Tibial artery (tissue), 4 donors: ENCODE results near the gene APBA2.
"Not testable (repeated sequence)": the region's sequence is repeated elsewhere in the genome, so short reads cannot be mapped to it uniquely, and the experiment has no call there.

Experiments used
- DNase-seq, 2 donors: peaks; one replicate each; pipeline ENCODE4 v3.0.0-alpha.2; 2019
- H3K27ac ChIP-seq, 2 donors: fragments of 200-600 bp; sonication (generic) in 1 of 2; 1 replicate in 1 of 2; 2 replicates in 1 of 2; pipeline ENCODE4 v1.5.1; 2018 to 2019; ENCODE audit warnings: mild to moderate bottlenecking in 1 of 2
- H3K27me3 ChIP-seq, 2 donors: fragments of 200-600 bp; sonication (generic) in 1 of 2; one replicate each; pipeline versions ENCODE4 v1.5.1 to v1.6.0; 2016 to 2019
- H3K36me3 ChIP-seq, 3 donors: fragments of 200-600 bp; sonication (generic) in 2 of 3; one replicate each; pipeline ENCODE4 v1.5.1; 2016 to 2019; ENCODE audit warnings: mild to moderate bottlenecking in 2 of 3
- H3K4me1 ChIP-seq, 4 donors: fragments of 200-600 bp; sonication (generic) in 2 of 4; 1 replicate in 3 of 4; 2 replicates in 1 of 4; pipeline ENCODE4 v1.5.1; 2016 to 2019
- H3K4me3 ChIP-seq, 2 donors: fragments of 200-600 bp; sonication (generic) in 1 of 2; 1 replicate in 1 of 2; 2 replicates in 1 of 2; pipeline ENCODE4 v1.5.1; 2018 to 2019; ENCODE audit warnings: mild to moderate bottlenecking in 2 of 2
- H3K9me3 ChIP-seq, 3 donors: fragments of 200-600 bp; sonication (generic) in 1 of 3; one replicate each; pipeline ENCODE4 v1.5.1; 2016 to 2019
- intact Hi-C: fragments of 100-400 bp; cut with DNase I; formaldehyde crosslinking; loops from one replicate; pipeline ENCODE4 v1.15.0; 2023; ENCODE audit warnings: low total_unique reads
- TF ChIP-seq, protein P1 (sequence below), 2 experiments: fragments of 200-600 bp in 1 of 2; fragments of 450-650 bp in 1 of 2; IDR thresholded peaks; one replicate each; pipeline ENCODE4 v1.5.1; 2017 to 2019; ENCODE audit warnings: antibody characterized with exemption in 2 of 2, mild to moderate bottlenecking in 1 of 2, moderate library complexity in 1 of 2

The APBA2 gene

DNA sequence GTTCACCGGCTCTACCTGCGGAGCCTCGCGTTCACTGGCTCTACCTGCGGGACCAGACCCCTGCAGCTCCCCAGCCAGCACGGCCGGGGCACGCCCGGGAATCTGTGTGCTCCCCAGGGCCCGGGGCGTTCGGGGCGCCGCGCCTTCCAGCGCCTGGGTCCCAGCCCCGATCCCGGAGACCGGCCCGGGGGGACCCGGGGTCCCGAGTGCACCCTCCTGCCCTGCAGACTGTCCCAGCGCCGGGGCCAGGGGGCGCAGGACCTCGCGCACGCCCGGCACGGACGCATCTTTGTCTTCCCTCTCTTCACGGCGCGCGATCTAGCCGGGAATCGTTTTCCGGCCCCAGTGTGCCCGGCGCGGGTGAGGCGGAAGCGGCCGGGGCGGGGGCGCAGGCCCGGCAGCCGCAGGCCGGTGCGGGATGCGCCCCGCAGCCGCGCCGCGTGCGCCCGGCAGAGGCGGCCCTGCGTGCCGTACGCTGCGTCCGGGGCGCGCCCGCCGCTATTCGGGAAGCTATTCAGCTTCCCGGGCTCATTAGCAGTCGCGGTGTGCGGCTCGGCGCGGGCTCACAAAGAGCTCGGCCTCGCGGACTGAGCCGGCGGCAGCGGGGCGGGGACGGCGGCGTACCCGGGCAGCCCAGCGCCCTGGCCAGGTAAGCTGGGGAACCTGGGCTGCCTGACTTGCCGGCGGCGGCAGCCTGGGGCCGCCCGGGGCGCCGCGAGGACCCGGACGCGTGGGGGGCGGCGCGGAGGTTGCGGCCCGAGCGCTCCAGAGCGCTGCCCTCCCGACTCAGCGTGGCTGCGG, at the start of gene APBA2:
APBA2 (plus strand) TSS at position 345 of the 801 bp plus-strand sequence. CDS start 167,911 bp downstream, outside the sequence.
- no peaks in the 10 kb centered on the region for H3K9me3 ChIP-seq
- peaks cover 0 to 19% (median 14%) of the 10 kb centered on the region in 4 donors for H3K4me1 ChIP-seq
- DNase-seq, result no peak
- H3K27ac ChIP-seq, result no peak within 1 kb of the TSS
- intact Hi-C loops, result no loop called here
- peak within 1 kb of the TSS; percentile 40 to 56 for H3K4me3 ChIP-seq
- TF ChIP-seq, protein P1, sequence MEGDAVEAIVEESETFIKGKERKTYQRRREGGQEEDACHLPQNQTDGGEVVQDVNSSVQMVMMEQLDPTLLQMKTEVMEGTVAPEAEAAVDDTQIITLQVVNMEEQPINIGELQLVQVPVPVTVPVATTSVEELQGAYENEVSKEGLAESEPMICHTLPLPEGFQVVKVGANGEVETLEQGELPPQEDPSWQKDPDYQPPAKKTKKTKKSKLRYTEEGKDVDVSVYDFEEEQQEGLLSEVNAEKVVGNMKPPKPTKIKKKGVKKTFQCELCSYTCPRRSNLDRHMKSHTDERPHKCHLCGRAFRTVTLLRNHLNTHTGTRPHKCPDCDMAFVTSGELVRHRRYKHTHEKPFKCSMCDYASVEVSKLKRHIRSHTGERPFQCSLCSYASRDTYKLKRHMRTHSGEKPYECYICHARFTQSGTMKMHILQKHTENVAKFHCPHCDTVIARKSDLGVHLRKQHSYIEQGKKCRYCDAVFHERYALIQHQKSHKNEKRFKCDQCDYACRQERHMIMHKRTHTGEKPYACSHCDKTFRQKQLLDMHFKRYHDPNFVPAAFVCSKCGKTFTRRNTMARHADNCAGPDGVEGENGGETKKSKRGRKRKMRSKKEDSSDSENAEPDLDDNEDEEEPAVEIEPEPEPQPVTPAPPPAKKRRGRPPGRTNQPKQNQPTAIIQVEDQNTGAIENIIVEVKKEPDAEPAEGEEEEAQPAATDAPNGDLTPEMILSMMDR (IDR thresholded peaks at IDR 0.05), result no peak
- H3K36me3 ChIP-seq, result no peaks in the 10 kb centered on the region
- H3K27me3 ChIP-seq, result peaks cover 0 to 33% of the 10 kb centered on the region in 2 donors

DNA sequence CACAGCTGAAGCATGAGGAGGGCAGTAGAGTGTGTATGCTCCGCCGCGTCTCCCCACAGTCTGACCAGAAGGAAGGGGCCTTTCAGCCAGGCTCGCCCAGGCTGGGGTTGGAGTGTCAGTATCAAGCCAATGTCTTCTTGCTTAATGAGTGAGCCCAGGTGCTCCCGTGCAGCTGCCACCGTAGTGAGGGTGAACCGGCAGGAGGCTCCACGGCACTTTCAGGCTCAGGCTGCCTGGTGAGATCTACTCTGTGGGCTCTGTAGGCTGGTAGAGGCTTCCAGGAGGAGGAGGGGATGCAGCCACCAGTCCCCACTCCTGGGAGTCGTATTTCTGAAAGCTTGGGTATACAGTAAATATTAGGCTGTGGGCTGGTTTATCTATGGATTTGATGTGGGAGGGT, 45.5 kb upstream of the APBA2 start:
- H3K4me1 ChIP-seq, DNase-seq, H3K4me3 ChIP-seq, H3K9me3 ChIP-seq, H3K27ac ChIP-seq, H3K36me3 ChIP-seq, intact Hi-C loops, H3K27me3 ChIP-seq: not testable (repeated sequence)

DNA sequence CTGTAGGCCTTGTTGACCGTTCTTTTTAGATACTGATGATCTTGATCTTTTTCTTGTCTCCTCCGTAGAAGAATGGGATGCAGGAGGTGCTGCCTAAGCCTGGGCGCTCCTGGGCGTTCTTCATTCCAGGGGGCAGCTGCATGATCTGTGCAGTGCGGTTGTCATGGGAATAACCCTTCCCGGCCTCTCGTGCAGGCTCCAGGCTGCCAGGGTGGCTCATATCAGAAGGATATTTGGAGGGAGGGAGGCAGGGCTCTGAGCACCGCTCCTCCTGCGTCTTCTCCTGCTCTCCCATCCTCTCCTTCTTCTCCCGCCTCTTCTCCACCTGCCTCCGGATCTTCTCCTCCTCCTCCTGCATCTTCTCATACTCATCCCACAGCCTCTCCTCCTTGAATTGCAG, 43.6 kb upstream of the APBA2 start:
- H3K27me3 ChIP-seq, H3K9me3 ChIP-seq, H3K27ac ChIP-seq, H3K4me1 ChIP-seq, intact Hi-C loops, DNase-seq, H3K4me3 ChIP-seq, H3K36me3 ChIP-seq: not testable (repeated sequence)

DNA sequence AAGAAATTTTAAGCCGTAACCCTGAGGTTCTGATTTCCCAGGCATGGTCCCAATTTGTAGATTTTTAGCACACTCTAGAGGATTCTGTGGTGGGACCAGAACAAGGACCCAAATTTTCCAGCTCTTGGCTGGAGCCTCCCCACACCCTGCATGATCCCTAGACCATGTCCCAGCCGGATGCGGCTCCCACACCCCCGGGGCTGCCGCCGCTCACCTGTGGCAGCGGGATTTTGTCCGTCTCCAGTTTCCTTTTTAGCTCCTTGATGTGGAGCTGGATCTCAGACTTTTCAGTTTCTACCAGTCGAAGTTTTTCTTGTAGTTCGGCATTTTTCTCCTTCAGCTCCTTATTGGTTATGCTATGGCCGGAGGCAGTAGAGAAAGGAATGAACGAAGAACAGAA, 42.3 kb upstream of the APBA2 start:
- H3K4me1 ChIP-seq, H3K27ac ChIP-seq, H3K36me3 ChIP-seq, H3K4me3 ChIP-seq, DNase-seq, intact Hi-C loops, H3K9me3 ChIP-seq, H3K27me3 ChIP-seq: not testable (repeated sequence)

DNA sequence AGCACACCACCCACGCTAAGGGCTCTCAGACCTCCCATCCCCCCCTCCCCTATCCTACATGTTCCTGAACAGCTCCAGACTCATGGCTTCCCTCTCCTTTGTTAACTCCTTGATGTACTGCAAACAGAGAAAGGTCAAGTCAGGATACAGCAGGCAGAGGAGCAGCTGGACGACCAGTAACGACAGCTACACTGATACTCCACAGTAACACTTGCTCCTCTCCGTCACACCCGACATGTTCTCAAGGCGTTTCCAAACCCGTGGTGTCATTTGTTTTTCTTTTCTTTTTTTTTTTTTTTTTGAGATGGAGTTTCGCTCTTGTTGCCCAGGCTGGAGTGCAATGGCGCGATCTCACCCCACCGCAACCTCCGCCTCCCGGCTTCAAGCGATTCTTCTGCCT, 41.6 kb upstream of the APBA2 start:
- DNase-seq, H3K27ac ChIP-seq, H3K4me1 ChIP-seq, intact Hi-C loops, H3K36me3 ChIP-seq, H3K27me3 ChIP-seq, H3K4me3 ChIP-seq, H3K9me3 ChIP-seq: not testable (repeated sequence)

DNA sequence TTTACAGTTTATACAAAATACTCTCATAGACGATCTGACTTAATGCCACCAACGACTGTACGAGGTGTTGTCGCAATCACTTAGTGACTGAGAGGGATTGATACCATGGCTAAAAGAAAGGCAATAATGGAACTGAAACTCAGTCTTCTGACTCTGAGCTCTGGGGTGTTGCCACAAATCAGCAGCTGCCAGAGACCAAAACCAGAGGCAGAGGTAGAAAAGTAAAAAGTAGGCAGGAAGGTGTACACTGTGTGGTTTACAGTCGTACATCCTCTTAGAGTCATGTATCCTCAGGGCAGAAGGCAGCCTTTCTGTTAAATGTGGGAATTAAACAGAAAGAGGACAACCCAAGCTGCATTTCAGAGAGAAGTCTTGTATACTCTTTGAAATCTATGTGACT, 38.5 kb upstream of the APBA2 start:
- H3K36me3 ChIP-seq, DNase-seq, intact Hi-C loops, H3K4me1 ChIP-seq, H3K9me3 ChIP-seq, H3K4me3 ChIP-seq, H3K27me3 ChIP-seq, H3K27ac ChIP-seq: not testable (repeated sequence)

DNA sequence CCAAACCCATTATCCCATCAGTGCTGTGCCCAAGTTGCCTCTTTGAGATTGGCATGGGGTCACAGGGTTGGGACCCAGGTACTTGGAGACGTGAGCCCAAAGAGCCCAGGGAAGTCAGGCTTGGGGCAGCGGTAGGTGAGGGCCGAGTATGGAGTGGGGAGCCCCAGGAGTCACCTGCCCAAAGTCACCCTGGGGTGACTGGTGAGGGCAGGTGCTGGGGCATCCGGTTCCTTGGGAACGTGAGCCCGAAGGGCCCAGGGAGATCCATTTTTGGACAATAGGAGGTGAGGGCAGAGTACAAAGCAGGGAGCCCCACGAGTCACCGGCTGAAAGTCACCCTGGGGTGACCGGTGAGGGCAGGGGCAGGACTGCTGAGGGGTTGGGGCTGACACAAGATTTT, 37.8 kb upstream of the APBA2 start:
- H3K4me1 ChIP-seq, H3K36me3 ChIP-seq, DNase-seq, intact Hi-C loops, H3K9me3 ChIP-seq, H3K27ac ChIP-seq, H3K27me3 ChIP-seq, H3K4me3 ChIP-seq: not testable (repeated sequence)

DNA sequence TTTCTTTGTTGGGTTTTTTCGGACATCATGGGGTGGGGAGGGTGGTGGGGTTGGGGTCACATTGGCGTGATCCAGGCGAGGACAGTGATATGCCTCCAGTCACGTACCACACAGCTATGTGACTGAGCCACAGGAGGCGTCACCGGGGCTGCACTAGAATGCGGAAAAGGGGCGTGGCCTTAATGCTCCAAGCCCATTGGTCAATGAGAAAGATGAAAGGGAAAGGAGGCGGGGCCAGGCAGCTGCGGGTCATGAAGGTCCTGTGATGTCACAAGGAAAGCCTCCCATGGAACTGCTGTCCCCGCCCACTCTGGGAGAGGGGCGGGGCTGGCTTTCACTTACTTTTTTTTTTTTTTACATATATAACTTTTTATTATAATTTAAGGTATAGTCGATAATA, 37.3 kb upstream of the APBA2 start, which contains the start of gene GOLGA6L7:
GOLGA6L7 (minus strand) TSS at position 124 of the 400 bp plus-strand sequence; CDS start at position 29, 95 bp downstream.
- DNase-seq, intact Hi-C loops, H3K4me1 ChIP-seq, H3K4me3 ChIP-seq, H3K27me3 ChIP-seq, H3K27ac ChIP-seq, H3K36me3 ChIP-seq, H3K9me3 ChIP-seq: not testable (repeated sequence)

DNA sequence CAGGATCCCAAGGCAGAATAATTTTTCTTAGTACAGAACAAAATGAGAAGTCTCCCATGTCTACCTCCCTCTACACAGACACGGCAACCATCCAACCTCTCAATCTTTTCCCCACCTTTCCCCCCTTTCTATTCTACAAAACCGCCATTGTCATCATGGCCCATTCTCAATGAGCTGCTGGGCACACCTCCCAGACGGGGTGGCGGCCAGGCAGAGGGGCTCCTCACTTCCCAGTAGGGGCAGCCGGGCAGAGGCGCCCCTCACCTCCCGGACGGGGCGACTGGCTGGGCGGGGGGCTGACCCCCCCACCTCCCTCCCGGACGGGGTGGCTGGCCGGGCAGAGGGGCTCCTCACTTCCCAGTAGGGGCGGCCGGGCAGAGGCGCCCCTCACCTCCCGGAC, 36.5 kb upstream of the APBA2 start:
- H3K36me3 ChIP-seq, H3K4me3 ChIP-seq, H3K4me1 ChIP-seq, intact Hi-C loops, H3K27me3 ChIP-seq, H3K27ac ChIP-seq, DNase-seq, H3K9me3 ChIP-seq: not testable (repeated sequence)

DNA sequence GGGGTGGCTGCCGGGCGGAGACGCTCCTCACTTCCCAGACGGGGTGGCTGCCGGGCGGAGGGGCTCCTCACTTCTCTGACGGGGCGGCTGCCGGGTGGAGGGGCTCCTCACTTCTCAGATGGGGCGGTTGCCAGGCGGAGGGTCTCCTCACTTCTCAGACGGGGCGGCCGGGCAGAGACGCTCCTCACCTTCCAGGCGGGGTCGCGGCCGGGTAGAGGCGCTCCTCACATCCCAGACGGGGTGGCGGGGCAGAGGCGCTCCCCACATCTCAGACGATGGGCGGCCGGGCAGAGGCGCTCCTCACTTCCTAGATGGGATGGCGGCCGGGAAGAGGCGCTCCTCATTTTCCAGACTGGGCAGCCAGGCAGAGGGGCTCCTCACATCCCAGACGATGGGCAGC, 36.0 kb upstream of the APBA2 start:
- H3K4me3 ChIP-seq, H3K9me3 ChIP-seq, H3K27ac ChIP-seq, DNase-seq, H3K4me1 ChIP-seq, intact Hi-C loops, H3K36me3 ChIP-seq, H3K27me3 ChIP-seq: not testable (repeated sequence)

DNA sequence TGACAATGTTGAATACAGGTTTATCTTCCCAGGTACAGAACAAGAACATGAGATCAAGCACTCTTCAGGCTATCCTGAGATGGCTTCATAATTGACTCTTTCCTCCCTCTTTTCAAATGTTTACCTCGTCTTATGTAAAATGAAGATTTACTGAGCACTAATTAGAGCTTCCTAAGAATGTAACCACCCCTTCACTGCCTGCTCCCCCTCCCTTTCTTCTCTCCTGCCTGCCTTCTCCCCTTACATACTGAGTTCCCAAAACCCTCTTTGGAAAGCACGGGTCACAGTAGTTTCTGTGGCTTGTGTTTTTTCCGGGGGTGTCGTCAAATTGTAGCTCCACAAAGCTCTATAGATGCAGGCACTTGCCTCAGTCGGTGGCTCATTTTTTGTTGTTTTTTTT, 32.1 kb upstream of the APBA2 start:
- H3K4me3 ChIP-seq, intact Hi-C loops, H3K9me3 ChIP-seq, DNase-seq, H3K27ac ChIP-seq, H3K27me3 ChIP-seq, H3K36me3 ChIP-seq, H3K4me1 ChIP-seq: not testable (repeated sequence)

DNA sequence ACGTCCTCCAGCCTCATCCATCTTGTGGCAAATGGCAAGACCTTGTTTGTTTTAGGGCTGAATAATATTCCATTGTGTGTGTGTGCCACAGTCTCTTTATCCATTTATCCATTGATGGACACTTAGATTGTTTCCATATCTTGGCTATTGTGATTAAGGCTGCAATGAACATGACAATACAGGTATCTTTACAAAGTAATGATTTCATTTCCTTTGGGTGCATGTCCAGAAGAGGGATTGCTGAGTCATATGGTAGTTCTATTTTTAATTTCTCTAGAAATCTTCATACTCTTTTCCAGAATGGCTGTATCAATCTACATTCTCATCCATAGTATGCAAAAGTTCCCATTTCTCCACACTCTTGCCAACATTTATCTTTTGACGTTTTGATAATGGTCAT, 31.2 kb upstream of the APBA2 start:
- DNase-seq, H3K36me3 ChIP-seq, intact Hi-C loops: not testable (repeated sequence)

More for the DNA sequence above, 31.2 kb upstream of the APBA2 start:
- not testable (repeated sequence) for H3K27ac ChIP-seq, H3K27me3 ChIP-seq, H3K9me3 ChIP-seq, H3K4me1 ChIP-seq, H3K4me3 ChIP-seq
